ENCODE results near the gene TMIE. TPM values are rescaled to one million over a fixed set of nuclear protein-coding genes. Genes with fewer than 3 reads are reported as not detected.

The TMIE gene
- total and polyA plus RNA-seq, 2 of the 4 experiments (the other 2 are of a cell fraction): 0.12 TPM; not detected in 1

DNA sequence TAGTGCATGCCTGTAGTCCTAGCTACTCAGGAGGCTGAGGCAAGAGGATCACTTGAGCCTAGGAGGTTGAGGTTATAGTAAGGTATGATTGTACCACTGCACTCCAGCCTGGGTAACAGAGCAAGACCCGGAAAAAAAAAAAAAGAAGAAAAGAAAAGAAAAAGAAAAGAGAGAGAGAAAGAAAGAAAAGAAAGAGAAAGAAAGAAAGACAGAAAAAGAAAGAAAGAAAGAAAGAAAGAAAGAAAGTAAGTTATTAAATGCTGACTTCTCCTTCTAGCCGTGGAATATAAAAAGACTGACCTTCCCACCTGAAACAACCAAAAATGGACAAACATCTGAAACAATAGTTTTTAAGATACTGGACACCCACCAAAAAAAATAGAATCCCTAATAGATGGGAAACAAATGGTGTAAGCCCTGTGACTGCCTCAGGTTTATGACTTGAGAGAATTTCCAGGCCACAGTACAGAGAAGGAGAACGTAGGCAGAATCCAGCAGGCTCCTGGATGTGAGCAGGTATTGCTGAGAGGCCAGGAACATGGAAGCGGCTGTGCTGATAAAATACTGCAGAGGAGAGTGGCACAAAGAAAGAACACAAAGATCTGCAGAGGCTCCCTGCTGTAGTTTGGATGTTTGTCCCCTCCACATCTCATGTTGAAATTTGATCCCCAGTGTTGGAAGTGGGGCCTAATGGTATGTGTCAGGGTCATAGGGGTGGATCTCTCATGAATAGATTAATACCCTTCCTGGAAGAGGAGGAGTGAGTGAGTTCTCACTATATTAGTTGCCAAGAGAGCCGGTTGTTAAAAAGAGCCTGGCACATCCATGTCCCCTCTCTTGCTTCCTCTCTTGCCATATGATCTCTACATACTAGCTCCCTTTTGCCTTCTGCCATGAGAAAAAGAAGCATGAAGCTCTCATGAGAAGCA is 58.3 kb downstream of the TMIE start:
- BruUV-seq (replicated peaks): no TSS peak
- Histone ChIP-seq H2BK20ac (ENCODE audit: low read depth, low read length) (no peak overlapping the region), H3K4me2 (ENCODE audit: low read depth, low read length) (no peak overlapping the region), H4K8ac (ENCODE audit: low read depth in 2 of 2, low read length in 2 of 2) (no peak overlapping the region), H2AFZ (replicated peaks; ENCODE audit: low read length, poor library complexity) (no peak overlapping the region), H3K36me3 (ENCODE audit: control insufficient read depth, insufficient read depth, low read length) (no peaks in the 10 kb centered on the region), H2BK120ac (ENCODE audit: low read depth, low read length) (no peak overlapping the region), H2BK5ac (ENCODE audit: low read depth, low read length, poor library complexity, severe bottlenecking) (no peak overlapping the region), H3K56ac (ENCODE audit: extremely low read depth, insufficient read depth, low read length) (no peak overlapping the region), H3K27ac (ENCODE audit: insufficient read depth, low read length) (no peak overlapping the region), H2BK15ac (ENCODE audit: low read depth, low read length) (no peak overlapping the region), H3K4me1 (ENCODE audit: control insufficient read depth, insufficient read depth, low read length) (no peaks in the 10 kb centered on the region), H3K9ac (ENCODE audit: low read depth, low read length) (no peak overlapping the region), H3K9me3 (ENCODE audit: control insufficient read depth, insufficient read depth, low read length) (no peaks in the 10 kb centered on the region), H2AK9ac (replicated peaks; ENCODE audit: low read depth, low read length, poor library complexity) (no peak overlapping the region), H3K23ac (ENCODE audit: low read depth, low read length) (no peak overlapping the region), H3K14ac (replicated peaks; ENCODE audit: low read depth, low read length) (no peak overlapping the region), H3K9me1 (ENCODE audit: insufficient read depth, low read length) (no peaks in the 10 kb centered on the region), H4K5ac (ENCODE audit: low read depth, low read length) (no peak overlapping the region), H2AK5ac (ENCODE audit: low read depth, low read length) (no peak overlapping the region), H3K4ac (ENCODE audit: low read depth, low read length) (no peak overlapping the region), H4K91ac (ENCODE audit: insufficient read depth, low read depth, low read length) (no peak overlapping the region), H3K27me3 (ENCODE audit: control insufficient read depth, insufficient read depth, low read length) (no peaks in the 10 kb centered on the region), H3K18ac (ENCODE audit: low read depth, low read length) (no peak overlapping the region), H3K4me3 (ENCODE audit: insufficient read depth, low read depth, low read length) (no peak overlapping the region), H4K20me1 (ENCODE audit: insufficient read depth, low read length) (no peaks in the 10 kb centered on the region), H3K79me1 (ENCODE audit: low read depth in 1 of 2, low read length in 2 of 2) (no peaks in the 10 kb centered on the region)
- intact Hi-C loops (cut with micrococcal nuclease): no loop called here
- TF ChIP-seq RCOR1 (IDR thresholded peaks at IDR 0.05; ENCODE audit: insufficient replicate concordance, low read length): no peak
- TF ChIP-seq CEBPB (IDR thresholded peaks at IDR 0.05; ENCODE audit: low read depth, low read length): no peak
- no peak for TF ChIP-seq USF2 (IDR thresholded peaks at IDR 0.05; ENCODE audit: low read depth, low read length)
- TF ChIP-seq, protein P1, sequence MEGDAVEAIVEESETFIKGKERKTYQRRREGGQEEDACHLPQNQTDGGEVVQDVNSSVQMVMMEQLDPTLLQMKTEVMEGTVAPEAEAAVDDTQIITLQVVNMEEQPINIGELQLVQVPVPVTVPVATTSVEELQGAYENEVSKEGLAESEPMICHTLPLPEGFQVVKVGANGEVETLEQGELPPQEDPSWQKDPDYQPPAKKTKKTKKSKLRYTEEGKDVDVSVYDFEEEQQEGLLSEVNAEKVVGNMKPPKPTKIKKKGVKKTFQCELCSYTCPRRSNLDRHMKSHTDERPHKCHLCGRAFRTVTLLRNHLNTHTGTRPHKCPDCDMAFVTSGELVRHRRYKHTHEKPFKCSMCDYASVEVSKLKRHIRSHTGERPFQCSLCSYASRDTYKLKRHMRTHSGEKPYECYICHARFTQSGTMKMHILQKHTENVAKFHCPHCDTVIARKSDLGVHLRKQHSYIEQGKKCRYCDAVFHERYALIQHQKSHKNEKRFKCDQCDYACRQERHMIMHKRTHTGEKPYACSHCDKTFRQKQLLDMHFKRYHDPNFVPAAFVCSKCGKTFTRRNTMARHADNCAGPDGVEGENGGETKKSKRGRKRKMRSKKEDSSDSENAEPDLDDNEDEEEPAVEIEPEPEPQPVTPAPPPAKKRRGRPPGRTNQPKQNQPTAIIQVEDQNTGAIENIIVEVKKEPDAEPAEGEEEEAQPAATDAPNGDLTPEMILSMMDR (conservative IDR thresholded peaks at IDR 0.05; ENCODE audit: low read depth, low read length): no peak
- no peak for TF ChIP-seq POLR2A (IDR thresholded peaks at IDR 0.05; ENCODE audit: low read depth, low read length)
- TF ChIP-seq MAZ (IDR thresholded peaks at IDR 0.05; ENCODE audit: borderline replicate concordance, low read depth, low read length): no peak
- no peak for TF ChIP-seq CHD1 (IDR thresholded peaks at IDR 0.05; ENCODE audit: low read depth, low read length)
- no peak for TF ChIP-seq MAFK (IDR thresholded peaks at IDR 0.05; ENCODE audit: low read depth, low read length)
- TF ChIP-seq BHLHE40 (IDR thresholded peaks at IDR 0.05; ENCODE audit: low read depth, low read length): no peak
- no peak for TF ChIP-seq NFE2L2 (IDR thresholded peaks at IDR 0.05; ENCODE audit: low read depth, low read length)
- no peak for TF ChIP-seq RFX5 (IDR thresholded peaks at IDR 0.05; ENCODE audit: low read depth, low read length)
- no peak for TF ChIP-seq MXI1 (IDR thresholded peaks at IDR 0.05; ENCODE audit: borderline replicate concordance, low read depth, low read length)
- no peak for ATAC-seq (ENCODE audit: low read depth)
- WGBS, 2 experiments (ENCODE audit: extremely low coverage in 2 of 2, insufficient read length in 1 of 2): no CpG with 5 or more reads among the region's 5 CpGs
- DNase-seq: no peak
- dilution Hi-C loops (cut with HindIII; ENCODE audit: low sequenced_read_pairs, unreplicated experiment): no loop called here
- ChIA-PET CTCF (no interaction called here), POLR2A (ENCODE audit: unreplicated experiment) (no interaction called here)
- in situ Hi-C loops (cut with MboI; ENCODE audit: low sequenced_read_pairs): no loop called here

Measured in IMR-90 (cell line).